CD1c-positive myeloid dendritic cell (primary cell): ENCODE results near the gene PDXK.
A peak's percentile ranks its signal among the peaks of the same experiment; 100 is the strongest.

Experiments
- DNase-seq: peaks from one replicate; pipeline ENCODE4 v3.0.0-alpha.2; 2016; ENCODE audit errors: extremely low spot score

The PDXK gene

DNA sequence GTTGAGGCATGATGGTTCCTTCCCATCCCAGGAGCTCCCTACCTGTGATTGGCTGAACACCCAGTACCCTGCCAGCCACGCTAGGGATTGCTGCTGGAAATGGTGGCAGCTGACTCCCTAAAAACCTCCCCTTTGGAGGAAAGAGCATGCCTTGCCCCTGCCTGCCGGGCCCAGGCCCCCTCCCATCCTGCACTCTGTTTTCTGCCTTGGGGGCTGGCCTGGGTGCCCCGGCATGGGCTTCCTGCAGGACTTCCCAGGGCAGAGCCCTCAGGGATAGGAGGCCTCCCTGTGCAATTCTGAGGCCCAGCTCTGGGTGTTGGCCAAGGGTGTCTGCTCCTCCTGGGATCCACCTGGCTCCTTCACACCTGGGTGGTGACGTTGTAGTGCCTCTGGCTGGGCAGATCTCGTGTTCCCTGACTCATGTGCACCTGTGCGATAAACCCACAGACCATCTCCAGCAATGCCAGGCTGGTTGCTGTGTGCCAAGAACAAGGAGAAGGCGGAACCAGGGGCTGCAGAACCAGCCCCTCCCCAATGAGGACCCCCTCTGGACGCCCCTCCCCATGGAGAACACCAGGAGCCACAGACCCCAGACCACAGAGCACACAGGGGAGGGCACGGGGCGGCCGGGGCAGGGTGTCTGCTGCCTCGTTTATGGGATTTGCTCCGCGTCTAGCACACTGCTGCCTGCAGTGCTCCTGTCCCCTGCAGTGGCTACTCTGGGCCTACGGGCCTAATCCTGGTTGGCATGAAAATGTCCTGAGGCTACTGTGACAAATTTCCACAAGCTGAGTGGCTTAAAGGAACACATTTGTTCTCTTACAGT is 43.6 kb downstream of the PDXK start:
- no peak for DNase-seq

DNA sequence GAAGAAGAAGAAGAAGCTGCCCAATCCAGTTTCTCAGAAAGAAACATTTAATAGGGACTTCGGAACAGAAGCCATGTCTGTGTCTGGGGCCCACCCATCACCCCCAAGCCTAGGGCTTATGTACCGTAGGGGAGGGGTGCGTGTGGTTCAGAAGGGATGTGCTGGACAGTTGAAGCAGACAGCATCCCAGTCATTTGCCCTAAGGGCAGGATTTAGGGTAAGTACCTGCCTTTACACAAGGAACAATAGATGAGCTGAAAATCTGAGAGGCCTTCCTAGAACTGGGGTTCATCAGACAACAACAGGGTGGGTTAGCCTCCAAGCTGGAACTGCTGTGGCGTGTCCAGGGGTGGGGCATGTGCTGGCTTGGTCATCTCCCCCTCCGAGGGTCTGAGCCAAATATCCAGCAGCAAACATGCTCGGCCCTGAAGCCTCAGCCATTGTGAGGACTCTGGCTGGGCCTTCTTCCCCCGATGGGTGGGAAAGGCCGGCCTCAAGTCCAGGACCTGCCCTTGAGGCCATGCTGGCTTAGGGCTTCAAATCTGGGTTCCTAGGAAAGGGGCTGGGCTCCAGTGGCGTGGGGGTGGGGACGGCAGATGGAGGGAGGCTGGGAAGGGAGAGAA is 45.1 kb downstream of the PDXK start:
- no peak for DNase-seq

DNA sequence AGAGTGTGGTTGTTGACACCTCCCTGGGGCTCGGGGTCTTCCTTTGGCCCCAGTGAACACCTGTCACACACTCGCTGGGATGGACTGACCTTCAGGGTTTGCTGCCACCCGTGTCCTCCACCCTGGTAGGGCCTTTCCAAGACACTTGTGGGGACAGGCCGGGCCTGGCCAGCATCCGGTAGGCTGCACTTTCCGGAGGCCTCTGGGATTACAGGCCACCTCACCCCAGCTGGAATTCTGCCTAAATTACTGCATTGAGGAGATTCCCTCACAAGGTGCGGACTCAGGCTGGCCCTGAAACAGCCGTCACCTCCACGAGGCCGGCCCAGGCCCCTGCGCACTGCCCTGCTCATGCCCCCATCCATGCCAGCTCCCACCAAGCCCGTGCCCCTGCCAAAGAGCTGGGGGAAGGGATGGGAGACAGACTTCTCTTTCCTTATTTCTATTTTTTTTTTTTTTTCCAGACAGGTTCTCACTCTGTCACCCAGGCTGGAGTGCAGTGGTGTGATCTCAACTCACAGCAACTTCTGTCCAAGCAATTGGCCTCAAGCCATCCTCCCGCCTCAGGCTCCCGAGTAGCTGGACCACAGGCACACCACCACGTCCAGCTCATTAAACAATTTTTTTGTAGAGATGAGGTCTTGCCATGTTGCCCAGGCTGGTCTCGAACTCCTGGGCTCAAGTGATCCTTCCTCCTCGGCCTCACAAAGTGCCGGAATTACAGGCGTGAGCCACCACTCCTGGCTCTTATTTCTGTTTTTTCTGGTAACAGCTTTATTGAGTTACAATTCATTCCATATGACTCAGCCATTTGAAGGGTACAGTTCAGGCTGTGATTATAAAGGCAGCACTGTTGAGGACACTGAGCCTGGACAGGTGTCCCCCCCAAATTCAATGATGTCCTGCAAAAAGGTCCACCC is 45.9 kb downstream of the PDXK start:
- DNase-seq, result no peak

DNA sequence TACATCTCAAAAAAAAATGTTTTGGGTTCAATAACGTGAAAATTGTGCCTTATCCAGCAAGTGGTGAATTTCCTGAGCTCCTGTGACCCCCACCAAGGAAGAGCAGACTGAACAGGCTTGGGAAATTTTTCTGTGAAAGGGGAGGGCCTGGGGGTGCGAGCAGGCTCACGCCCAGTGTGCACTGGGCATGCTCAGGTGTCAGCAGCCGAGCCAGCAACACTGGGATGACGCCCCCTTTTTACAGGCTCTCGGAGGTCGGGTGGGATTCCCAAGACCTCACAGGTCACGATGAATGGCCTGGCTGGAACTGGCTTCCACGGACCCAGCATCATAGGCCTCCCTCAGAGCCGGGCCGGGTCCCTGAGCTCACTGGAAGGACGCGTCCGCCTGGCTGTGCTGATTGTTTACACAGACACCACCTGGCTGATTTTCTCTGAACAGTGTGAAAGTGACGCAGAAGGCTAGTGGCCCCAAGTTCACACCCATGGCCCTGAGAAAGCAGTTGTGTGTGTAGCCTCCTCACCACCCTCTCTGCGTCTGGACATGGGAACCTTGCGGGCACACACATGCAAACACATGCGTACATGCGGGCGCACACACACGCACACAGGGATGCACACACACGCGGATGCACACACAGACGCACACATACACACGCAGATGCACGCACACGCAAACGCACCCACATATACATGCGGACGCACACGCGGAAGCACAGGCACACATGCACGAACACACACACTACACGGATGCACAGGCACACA is 48.0 kb downstream of the PDXK start:
- no peak for DNase-seq

DNA sequence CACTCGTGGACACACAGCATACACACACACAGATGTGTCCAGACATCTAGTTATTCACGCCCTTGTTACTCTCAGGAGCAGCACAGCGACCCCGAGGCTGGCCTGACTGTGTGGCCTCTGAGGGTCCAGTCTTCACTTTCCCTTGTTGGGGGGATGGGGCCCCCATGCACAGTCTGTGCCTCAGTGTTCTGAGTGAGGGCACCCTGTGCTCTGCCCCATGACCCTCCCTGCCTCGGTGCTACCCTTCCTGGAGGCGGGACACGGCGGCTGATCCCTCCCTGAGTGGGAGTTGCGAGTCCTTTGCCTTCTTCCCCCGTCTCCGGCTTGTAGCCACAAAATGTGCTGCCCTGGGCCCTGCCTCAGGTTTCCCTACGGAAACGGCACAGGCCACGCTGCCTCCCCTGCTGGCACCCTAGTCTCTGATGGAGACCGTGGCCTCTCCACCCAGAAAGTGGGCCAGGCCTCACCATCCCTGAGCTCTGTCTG is 48.6 kb downstream of the PDXK start:
- DNase-seq, result no peak

DNA sequence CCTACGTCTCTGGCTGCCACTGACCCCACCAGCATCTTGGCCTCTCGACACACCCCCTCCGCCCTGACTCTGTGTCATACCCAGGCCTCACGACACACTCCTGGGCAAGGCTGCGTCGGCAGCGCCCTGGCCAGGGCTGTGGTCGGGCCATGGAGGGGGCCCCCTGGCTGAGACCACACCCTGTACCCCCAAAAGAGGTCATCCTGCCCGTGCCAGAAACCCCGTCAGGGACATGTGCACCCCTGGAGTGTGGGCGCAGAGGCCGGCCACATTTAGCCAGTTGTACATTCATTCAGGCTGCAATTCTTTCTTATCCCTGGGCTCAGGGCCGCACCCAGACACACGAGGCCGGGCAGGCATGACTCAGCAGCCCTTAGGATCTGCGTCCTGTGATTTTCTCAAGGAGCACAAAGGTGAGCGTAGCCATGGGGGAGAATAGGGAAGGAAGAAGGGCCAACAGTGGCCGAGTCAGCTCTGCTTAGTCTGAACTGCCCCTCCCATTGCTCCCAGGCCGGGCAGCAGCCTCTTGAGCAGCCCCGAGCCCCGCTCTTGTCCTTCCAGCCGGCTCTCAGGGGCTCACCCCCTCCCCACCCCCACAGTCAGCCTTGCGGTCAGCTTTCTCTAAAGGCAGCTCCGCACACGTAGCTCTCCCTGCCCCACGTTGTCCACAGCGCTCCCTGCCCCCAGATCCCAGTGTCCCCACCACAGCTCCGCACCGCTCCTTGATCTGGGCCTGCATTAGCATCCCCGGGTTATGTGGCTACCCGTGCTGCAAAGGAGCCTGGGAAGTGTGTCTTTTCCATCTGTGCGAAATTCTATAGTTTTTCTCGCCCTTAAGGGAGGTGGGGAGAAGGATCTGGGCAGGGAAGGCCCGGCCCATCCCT is 49.3 kb downstream of the PDXK start:
- DNase-seq, result peak; percentile 91

DNA sequence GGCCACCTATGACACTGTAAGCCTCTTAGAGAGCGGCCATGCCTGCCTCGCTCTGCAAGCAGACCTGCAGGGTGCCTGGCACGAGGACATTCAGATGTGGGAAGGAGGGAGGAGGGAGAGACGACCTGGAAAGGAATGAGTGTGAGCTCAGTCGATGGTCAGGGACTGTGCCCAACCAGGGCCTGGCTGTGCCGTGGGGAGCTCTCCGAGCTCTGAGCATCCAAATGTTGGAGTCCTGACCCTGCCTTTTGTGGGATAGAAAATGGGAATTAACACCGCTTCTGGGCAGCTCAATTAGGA is 49.9 kb downstream of the PDXK start:
- DNase-seq, result no peak

DNA sequence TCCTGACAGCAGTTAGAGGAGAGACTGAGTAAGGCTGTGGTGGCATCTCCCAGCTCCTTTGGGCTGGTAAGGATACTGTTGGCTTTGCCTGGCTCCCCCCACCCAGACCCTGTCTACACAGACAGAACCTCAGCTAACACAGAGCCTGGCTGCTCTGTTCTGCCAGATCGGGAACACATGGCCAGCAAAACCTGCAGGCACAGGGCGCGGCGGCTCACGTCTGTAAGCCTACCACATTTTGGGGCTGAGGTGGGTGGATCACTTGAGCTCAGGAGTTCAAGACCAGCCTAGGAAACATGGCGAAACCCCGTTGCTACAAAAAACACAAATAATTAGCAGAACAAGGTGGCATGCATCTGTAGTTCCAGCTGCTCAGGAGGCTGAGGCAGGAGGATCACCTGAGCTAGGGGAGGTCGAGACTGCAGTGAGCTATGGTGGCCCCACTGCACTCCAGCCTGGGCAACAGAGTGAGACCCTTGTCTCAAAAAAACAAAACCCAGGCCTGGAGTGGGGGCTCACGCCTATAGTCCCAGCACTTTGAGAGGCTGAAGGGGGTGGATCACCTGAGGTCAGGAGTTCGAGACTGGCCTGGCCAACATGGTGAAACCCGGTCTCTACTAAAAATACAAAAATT is 50.5 kb downstream of the PDXK start:
- DNase-seq, result no peak

DNA sequence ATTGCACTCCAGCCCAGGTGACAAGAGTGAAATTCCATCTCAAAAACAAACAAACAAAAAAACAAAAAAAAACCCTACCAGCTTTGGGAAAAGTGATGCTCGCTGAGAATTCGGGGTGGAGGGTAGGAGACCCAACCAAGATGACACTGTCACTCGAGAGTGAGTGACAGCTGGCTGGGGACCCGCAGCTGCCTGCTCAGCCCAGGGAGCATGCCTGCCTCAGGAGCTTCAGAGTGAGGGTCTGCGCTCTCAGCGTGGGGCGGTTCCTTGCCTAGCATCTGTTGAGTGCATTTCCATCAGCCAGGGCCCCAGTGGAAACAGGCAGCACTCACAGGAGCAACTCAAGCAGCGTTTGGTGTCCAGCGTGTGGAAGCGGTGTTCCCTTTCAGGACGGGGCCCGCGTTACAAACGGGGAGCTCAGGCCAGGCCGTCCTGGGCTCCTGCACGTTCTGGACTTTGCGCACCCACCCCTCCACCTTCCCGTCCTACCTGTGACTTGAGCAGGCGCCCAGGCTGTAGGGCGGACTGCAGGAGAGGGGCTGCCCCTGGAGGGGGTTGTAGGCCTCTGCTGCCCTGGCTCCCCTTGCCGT is 51.2 kb downstream of the PDXK start:
- no peak for DNase-seq

DNA sequence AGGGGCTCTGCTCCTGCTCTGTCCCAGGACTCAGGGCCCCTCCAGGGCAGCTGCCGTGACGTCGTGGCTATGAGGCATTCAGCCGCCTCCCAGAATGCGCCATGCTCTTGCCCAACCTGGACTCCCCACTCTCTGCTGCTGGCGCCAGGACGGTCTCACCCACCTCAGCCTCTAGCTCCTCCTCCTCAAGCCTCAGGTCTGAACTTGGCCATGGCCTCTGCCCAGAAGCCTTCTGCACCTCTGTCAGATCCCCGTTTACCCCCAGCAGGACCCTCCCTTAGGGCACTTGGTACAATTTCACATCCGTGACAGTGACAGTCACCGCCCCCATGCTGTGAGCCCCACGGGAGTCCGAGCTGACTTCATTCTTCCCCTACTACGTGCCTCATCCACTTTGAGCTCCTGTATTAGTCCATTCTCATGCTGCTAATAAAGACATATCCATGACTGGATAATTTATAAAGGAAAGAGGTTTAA is 52.3 kb downstream of the PDXK start:
- DNase-seq, result peak; percentile 53

DNA sequence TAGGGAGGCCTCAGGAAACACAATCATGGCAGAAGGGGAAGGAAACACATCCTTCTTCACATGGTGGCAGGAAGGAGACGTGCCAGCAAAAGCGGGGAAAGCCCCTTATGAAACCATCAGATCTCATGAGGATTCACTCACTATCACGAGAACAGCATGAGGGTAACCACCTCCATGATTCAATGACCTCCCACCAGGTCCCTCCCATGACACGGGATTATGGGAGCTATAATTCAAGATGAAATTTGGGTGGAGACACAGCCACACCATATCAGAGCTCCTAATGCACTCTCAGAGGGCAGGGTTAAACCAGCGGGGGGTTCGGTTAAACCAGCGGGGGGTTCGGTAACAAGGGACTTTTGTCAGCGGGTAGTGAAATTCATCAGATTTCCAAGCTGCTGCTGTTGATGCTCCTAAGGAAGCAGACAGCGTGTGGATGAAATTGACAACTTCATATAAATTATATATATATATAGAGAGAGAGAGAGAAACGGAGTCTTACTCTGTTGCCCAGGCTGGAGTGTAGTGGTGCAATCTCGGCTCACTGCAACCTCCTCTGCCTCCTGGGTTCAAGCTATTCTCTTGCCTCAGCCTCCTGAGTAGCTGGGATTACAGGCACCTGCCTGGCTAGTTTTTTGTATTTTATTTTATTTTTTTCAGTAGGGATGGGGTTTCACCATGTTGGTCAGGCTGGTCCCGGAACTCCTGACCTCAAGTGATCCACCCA is 52.9 kb downstream of the PDXK start:
- DNase-seq, result peak; percentile 89

DNA sequence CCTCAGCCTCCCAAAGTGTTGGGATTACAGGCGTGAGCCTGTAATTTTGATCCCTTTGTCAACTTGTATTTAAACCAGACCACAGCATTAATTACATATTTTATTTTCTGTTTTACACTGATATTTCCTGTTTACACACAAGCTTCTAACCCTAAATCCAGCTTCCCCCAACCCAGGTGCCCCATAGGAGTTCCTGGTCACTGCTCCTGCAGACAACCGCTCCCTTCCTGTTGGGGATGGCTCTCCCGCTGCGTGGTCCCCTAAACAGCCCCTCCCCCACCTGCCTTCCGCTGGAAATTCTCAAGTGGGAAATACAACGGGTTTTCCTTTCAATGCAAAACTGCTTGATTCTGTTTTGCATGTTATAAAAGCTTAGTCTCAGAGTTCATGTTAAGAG is 53.5 kb downstream of the PDXK start:
- no peak for DNase-seq

DNA sequence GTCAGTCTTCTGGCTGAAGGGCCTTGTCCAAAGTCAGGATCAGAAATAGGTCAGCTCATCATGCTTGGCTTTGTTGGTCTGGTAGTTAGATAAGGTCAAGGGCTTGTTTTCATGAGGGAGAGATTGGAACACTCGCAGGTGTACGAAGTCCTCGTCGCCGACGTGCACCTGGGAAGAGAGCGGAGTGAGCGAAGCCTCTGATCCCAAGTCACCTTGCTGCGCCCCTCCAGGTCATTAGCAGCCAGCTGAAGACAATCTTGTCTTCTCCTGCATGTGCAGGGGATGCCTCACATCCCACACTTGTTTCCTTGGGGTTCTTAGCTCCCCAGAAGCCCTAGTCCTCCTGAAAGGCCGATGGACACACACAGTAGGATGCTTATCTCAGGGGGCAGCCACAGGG is 55.2 kb downstream of the PDXK start:
- DNase-seq, result no peak

DNA sequence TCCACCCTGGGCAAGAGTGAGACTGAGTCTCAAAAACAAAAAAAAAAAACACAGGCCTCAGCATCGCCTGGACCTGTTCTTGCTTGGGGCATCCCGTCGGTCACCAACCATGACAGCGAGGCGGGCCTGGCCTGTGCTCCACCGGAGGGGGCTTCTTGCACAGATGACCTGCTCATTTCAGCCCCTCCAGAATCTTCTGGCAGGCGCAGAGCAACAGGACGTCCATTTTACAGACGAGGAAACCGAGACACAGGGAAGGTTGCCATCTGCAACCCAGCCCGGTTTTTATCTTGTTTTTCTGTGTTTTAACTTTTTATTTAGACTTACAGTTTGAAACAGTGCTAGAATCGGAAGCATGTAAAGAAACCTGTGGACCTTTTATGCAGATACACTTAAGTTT is 56.3 kb downstream of the PDXK start:
- DNase-seq, result no peak

DNA sequence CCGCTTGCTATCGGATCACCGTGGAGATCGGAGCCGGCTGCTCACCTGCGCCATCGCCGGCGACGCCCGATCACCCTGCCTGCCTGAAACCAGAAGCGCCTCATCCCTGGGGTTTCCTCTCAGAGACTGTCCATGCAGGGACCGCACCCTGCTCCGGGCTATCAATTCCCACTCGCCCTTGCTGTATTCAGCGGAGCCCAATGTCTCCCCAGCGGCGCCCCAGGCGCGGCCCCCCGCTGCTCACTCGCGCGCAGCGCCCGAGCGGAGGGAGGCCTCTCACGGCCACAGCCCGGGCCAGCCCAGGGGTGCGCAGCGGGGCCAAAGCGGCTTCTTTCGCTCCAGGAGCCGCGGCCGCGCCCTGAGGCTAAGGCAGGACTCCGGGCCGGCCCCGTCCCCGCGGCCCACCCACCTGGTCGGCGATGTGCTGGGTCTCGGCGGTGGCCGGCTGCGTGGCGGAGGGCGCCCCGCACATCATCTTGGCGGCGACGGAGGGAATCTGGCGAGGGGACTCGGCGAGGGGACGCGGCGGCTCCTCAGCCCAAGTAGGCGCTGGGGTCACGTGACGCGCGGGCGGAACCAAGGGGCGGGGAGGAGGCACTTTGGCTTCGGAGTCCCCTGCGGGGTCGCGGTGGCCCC is 57.0 kb downstream of the PDXK start, which contains the start of gene CSTB:
Gene CSTB, minus strand, starts transcription at position 514 of the 636 bp plus-strand sequence. Its CDS starts 39 bp downstream, at position 475.
- no peak for DNase-seq

DNA sequence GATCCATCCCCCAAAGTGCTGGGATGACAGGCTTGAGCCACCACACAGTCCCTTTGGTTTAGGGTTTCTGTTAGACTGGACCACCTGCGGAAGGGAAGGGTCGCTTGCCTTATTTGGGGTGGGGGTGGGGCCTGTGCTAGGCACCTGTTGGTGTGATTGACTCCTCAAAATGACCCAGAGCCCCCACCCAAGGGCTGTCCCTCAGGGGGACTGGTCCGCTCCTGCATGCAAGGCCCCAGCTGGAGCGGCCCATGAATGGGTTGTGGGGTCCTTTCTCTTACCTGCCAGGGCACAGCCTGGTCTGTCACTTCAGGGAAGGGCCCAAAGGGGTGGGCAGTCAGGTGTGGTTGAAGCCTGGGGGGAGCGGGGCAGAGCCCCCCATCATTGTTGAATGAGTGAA is 59.0 kb downstream of the PDXK start:
- no peak for DNase-seq

DNA sequence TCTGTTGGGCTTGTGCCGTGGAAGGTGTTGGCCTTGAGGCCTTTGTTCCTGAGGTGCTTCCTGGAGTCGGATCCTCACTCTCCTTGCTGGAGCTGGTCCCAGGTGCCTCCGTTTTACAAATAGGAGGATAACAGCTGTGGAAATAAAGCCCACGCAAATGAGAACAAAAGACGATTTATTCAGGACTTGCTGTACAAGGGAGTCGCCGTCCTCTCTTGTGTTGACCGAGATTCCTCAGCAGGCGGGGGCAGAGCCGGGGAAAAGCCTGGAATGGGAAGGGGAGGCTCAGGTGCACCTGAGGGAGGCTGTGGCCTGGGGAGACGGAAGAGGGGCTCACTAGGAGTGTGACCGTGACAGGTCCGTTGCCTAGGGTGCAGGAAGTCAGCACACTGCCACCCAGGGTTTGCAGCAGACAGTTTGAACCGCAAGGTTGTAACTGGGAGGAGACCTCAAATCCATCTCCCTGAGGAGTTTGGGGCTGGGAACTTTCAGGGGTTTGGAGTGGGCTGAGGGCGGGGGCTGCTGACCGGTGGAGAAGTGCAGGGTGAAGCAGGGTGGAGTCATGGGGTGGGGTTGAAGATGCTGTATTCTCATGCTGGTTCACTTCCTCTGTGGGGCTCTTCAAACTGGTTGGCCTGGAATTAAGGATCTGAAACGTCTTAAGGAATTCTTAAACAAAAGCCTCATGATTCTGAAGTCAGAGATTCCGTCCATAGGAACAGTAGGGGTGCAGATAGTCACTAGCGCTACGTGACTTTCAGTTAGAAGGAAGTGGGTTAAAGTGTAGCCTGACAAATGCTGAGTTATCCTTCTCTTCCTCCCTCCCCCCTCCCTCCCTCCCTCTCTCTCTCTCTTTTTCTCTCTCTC is 59.8 kb downstream of the PDXK start:
- peak; percentile 96 for DNase-seq
